CD8-positive, alpha-beta memory T cell (primary cell): ENCODE measurements around the gene NFIA. TPM values are rescaled to one million over a fixed set of nuclear protein-coding genes. Genes with fewer than 3 reads are reported as not detected.

Experiments
- CTCF ChIA-PET: fragments of 350-600 bp; sonication (Branson Sonifier 250); formaldehyde crosslinking; loops from one replicate; lab custom pipeline; 2021; ENCODE audit warnings: antibody characterized with exemption; lab: Charles Lee
- POLR2A ChIA-PET: fragments of 350-600 bp; sonication (Branson Sonifier 250); formaldehyde crosslinking; loops from one replicate; lab custom pipeline; 2021; ENCODE audit warnings: antibody characterized with exemption; lab: Charles Lee
- DNase-seq, 5 donors: peaks; one replicate each; pipeline versions ENCODE4 v3.0.0 to v3.0.0-alpha.2; 2020 to 2022; ENCODE audit warnings: mixed read lengths in 1 of 5
- H3K27ac ChIP-seq: one replicate; pipeline ENCODE4 v1.7.0; 2013; ENCODE audit warnings: low read depth, mild to moderate bottlenecking, low read length, moderate library complexity
- H3K27me3 ChIP-seq: 2 replicates; pipeline ENCODE4 v1.7.0; 2013; ENCODE audit warnings: low read length, mild to moderate bottlenecking; ENCODE audit not compliant: insufficient read depth, poor library complexity, severe bottlenecking
- H3K36me3 ChIP-seq: 2 replicates; pipeline ENCODE4 v1.7.0; 2013; ENCODE audit warnings: mild to moderate bottlenecking, low read length, moderate library complexity; ENCODE audit not compliant: insufficient read depth
- H3K4me1 ChIP-seq: 2 replicates; pipeline ENCODE4 v1.7.0; 2013; ENCODE audit warnings: mild to moderate bottlenecking, low read length, moderate library complexity; ENCODE audit not compliant: insufficient read depth
- H3K4me3 ChIP-seq: 2 replicates; pipeline ENCODE4 v1.7.0; 2013; ENCODE audit warnings: mild to moderate bottlenecking, low read length
- H3K9me3 ChIP-seq: 2 replicates; pipeline ENCODE4 v1.7.0; 2013; ENCODE audit warnings: mild to moderate bottlenecking, low read length
- H3K27ac Mint-ChIP-seq, 8 donors: one replicate each; pipeline ENCODE4 v1.8.0; 2020 to 2021; ENCODE audit warnings: mixed read lengths in 8 of 8, mild to moderate bottlenecking in 6 of 8, inconsistent platforms in 3 of 8, moderate library complexity in 3 of 8
- H3K27me3 Mint-ChIP-seq, 2 donors: one replicate each; pipeline ENCODE4 v1.8.0; 2020 to 2021; ENCODE audit warnings: mixed read lengths in 2 of 2, mild to moderate bottlenecking in 1 of 2, moderate library complexity in 1 of 2
- H3K36me3 Mint-ChIP-seq, 3 donors: one replicate each; pipeline ENCODE4 v1.8.0; 2020 to 2021; ENCODE audit warnings: mixed read lengths in 3 of 3, inconsistent platforms in 1 of 3, mild to moderate bottlenecking in 1 of 3
- H3K4me1 Mint-ChIP-seq, 3 donors: one replicate each; pipeline ENCODE4 v1.8.0; 2020 to 2021; ENCODE audit warnings: mixed read lengths in 3 of 3, inconsistent platforms in 1 of 3, mild to moderate bottlenecking in 1 of 3
- H3K4me3 Mint-ChIP-seq, 7 donors: one replicate each; pipeline ENCODE4 v1.8.0; 2020 to 2021; ENCODE audit warnings: mixed read lengths in 7 of 7, mild to moderate bottlenecking in 6 of 7, moderate library complexity in 4 of 7, inconsistent platforms in 2 of 7
- H3K9me3 Mint-ChIP-seq, 5 donors: one replicate each; pipeline ENCODE4 v1.8.0; 2020 to 2022; ENCODE audit warnings: mixed read lengths in 5 of 5, mild to moderate bottlenecking in 3 of 5, moderate library complexity in 2 of 5, inconsistent platforms in 1 of 5
- polyA plus RNA-seq: library from polyadenylated mRNA; unstranded; fragments of 300-500 nt; fragmentation: Illumina TruSeq; gene quantifications from one replicate; pipeline ENCODE4 v1.2.3, GENCODE V29; 2021
- total RNA-seq, 2 experiments: library from RNA; stranded (reverse); gene quantifications; one replicate each; pipeline ENCODE4 v1.2.3, GENCODE V29; 2021

NFIA gene
- total and polyA plus RNA-seq, 3 experiments from 2014 or later = 6.1 to 9.9 (median 7.0) TPM

DNA sequence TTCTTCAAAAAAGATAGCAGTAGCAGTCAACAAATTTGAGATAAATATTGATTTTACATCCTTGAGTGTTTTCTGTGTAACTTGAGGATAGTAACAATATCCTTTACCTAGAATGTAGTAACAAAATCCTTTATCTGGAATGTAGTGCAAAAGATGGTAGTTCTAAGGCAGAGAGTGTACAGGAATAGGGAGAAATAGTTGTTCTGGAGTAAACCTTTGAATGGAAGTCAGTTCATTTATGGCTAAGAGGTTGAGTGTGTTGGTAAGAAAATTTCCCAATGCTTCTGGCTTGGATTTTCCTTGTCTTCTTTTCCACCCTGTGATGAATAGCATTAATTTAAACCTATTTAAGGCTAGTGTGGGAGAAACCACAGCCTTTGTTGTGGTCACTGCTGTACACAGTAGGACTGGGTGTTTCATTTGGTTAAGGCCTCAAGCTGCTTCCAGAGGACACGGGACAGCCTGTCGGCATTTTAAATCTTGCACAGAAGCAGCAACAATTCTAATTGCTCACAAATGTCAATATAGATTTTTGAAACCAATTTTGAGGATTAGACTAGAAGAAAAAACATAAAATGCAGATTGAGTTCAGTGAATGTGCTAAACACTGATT lies 11.3 kb downstream of the NFIA start:
- no peaks in the 10 kb centered on the region for H3K27me3 Mint-ChIP-seq
- Histone ChIP-seq H3K27me3 (no peaks in the 10 kb centered on the region), H3K4me1 (no peaks in the 10 kb centered on the region), H3K4me3 (no peak overlapping the region), H3K27ac (no peak overlapping the region), H3K9me3 (no peaks in the 10 kb centered on the region), H3K36me3 (no peaks in the 10 kb centered on the region)
- no peak overlapping the region for H3K27ac Mint-ChIP-seq
- DNase-seq = no peak
- H3K4me3 Mint-ChIP-seq = no peak overlapping the region
- no peaks in the 10 kb centered on the region for H3K9me3 Mint-ChIP-seq
- POLR2A ChIA-PET = no interaction called here
- H3K36me3 Mint-ChIP-seq = peaks cover 0 to 7% (median 5%) of the 10 kb centered on the region in 3 donors
- peaks cover 6 to 44% (median 7%) of the 10 kb centered on the region in 3 donors for H3K4me1 Mint-ChIP-seq
- CTCF ChIA-PET = interaction anchor here (0.8 to 1.1 kb wide), 2 partner anchors 44 kb away, joined by 3 to 4 read pairs; no protein-coding TSS in a partner anchor

DNA sequence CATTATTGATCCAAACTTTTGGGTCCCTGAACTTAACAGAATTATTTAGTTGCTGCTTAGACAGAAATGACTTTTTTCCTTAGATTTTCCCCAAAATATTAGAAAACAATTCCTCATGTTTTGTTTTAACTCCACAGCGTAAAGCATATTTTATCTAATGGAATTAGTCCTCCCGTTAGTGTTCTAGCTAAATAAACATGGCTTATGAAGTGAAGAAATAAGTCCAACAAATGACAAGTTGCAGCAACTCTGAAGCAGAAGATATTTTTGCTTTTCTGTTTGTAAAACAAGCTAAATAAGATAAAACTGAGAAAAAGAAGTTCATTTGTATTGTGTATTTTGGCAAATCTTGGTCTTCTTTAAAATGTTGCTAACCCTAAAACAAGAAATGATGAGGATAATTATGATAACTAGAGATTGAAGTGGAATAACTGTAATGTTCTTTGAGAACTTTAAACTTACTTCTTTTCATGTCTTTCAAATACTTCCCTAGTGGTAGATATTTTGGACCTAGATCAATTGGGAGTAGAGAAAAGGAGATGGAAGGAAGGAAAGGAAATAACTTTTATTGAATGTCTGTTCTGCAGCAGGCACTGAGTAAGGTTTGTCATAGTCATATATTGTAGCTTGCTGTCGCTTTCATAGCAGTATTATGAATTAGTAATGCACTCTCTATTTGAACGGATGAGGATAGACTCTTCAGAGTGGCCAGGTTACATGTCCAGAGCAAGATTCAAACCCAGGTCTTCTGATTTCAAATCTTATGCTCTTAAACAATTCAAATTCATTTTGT lies 12.5 kb downstream of the NFIA start:
- Histone ChIP-seq H3K27ac (no peak overlapping the region), H3K9me3 (no peaks in the 10 kb centered on the region), H3K4me1 (no peaks in the 10 kb centered on the region), H3K36me3 (no peaks in the 10 kb centered on the region), H3K27me3 (no peaks in the 10 kb centered on the region), H3K4me3 (no peak overlapping the region)
- Mint-ChIP-seq H3K9me3 (no peaks in the 10 kb centered on the region), H3K36me3 (peaks cover 0 to 3% (median 3%) of the 10 kb centered on the region in 3 donors), H3K4me3 (no peak overlapping the region), H3K4me1 (peaks cover 6 to 42% (median 7%) of the 10 kb centered on the region in 3 donors), H3K27ac (no peak overlapping the region), H3K27me3 (no peaks in the 10 kb centered on the region)
- ChIA-PET POLR2A (no interaction called here), CTCF (interaction anchor here (0.7 kb wide), 1 partner anchor 9 kb away, joined by 3 read pairs; no protein-coding TSS in a partner anchor)
- no peak for DNase-seq

DNA sequence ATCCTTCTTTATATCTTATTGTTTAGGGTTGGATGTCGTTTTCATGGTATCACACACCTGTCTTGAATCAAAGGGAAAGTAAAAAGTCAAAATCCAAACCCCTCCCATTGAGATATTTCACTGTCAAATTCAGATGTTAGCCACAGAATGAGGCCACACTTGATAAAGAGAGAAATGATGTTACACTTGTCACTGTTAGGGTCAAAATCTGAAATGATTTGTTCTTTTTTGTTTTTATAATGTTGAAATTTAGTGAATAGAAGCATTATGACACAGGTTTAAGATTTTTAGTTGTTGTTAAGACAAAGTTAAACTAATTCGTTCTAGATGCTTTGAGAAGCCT lies 13.1 kb downstream of the NFIA start:
- no peaks in the 10 kb centered on the region for H3K9me3 Mint-ChIP-seq
- Histone ChIP-seq H3K4me3 (no peak overlapping the region), H3K36me3 (no peaks in the 10 kb centered on the region), H3K27ac (no peak overlapping the region), H3K9me3 (no peaks in the 10 kb centered on the region), H3K27me3 (no peaks in the 10 kb centered on the region), H3K4me1 (no peaks in the 10 kb centered on the region)
- ChIA-PET CTCF (no interaction called here), POLR2A (no interaction called here)
- DNase-seq = no peak
- H3K4me3 Mint-ChIP-seq = no peak overlapping the region
- no peaks in the 10 kb centered on the region for H3K27me3 Mint-ChIP-seq
- H3K27ac Mint-ChIP-seq = no peak overlapping the region
- H3K36me3 Mint-ChIP-seq = peaks cover 0 to 2% (median 2%) of the 10 kb centered on the region in 3 donors
- peaks cover 6 to 46% (median 7%) of the 10 kb centered on the region in 3 donors for H3K4me1 Mint-ChIP-seq

DNA sequence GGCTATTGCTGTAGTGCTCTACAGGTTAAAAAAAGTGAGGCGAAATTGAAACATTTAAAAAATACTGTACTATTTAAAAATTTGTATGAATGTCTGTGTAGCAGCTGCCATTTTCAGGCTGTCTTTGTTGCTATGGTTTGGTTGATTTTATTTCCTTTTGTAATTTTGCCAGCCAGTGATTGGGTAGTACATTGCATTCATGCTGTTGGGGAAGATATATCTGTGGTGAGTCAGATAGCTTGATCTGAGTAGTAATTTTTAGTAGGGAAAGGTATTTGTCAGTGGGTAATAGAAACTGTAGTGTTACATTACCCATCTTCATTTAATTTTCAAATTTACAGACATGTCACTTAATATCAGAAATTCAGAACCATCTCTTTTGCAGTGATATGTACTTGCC lies 15.0 kb downstream of the NFIA start:
- Histone ChIP-seq H3K27me3 (no peaks in the 10 kb centered on the region), H3K4me3 (no peak overlapping the region), H3K4me1 (no peaks in the 10 kb centered on the region), H3K9me3 (no peaks in the 10 kb centered on the region), H3K27ac (no peak overlapping the region), H3K36me3 (no peaks in the 10 kb centered on the region)
- H3K36me3 Mint-ChIP-seq = peaks cover 0 to 1% (median 0%) of the 10 kb centered on the region in 3 donors
- DNase-seq = no peak
- H3K27me3 Mint-ChIP-seq = no peaks in the 10 kb centered on the region
- no peak overlapping the region for H3K4me3 Mint-ChIP-seq
- ChIA-PET CTCF (interaction anchor here (2.5 kb wide), 1 partner anchor 47 kb away, joined by 6 read pairs; no protein-coding TSS in a partner anchor), POLR2A (interaction anchor here (0.6 to 1.1 kb wide), 2 partner anchors 16 to 20 kb away, joined by 3 to 4 read pairs; no protein-coding TSS in a partner anchor)
- H3K4me1 Mint-ChIP-seq = peaks cover 11 to 48% (median 14%) of the 10 kb centered on the region in 3 donors
- no peaks in the 10 kb centered on the region for H3K9me3 Mint-ChIP-seq
- H3K27ac Mint-ChIP-seq = no peak overlapping the region

DNA sequence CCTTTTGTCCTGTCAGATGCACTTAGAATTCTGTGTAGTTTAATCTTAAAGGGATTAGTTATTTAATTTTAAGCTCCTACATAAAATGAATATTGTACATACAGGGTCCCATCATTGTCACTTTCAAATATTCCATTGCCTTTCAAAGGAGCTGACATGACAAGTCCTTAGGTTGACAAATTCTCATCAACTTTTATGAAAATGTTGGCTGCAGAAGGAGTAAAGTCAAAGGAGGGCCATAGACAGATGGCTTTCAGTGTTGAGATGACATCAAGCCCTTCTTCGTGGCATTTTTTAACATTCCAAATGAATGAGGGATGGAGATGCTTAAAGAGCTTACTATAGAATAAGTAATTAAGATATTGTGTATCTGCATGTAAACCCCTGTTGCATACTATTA lies 15.4 kb downstream of the NFIA start:
- ChIA-PET CTCF (interaction anchor here (2.5 kb wide), 1 partner anchor 48 kb away, joined by 6 read pairs; no protein-coding TSS in a partner anchor), POLR2A (interaction anchor here (0.6 to 1.1 kb wide), 2 partner anchors 17 to 21 kb away, joined by 3 to 4 read pairs; no protein-coding TSS in a partner anchor)
- no peak for DNase-seq
- H3K27me3 ChIP-seq = no peaks in the 10 kb centered on the region
- Mint-ChIP-seq H3K36me3 (peaks cover 0 to 1% (median 0%) of the 10 kb centered on the region in 3 donors), H3K4me1 (peaks cover 11 to 46% (median 14%) of the 10 kb centered on the region in 3 donors), H3K4me3 (no peak overlapping the region), H3K9me3 (no peaks in the 10 kb centered on the region), H3K27me3 (no peaks in the 10 kb centered on the region), H3K27ac (no peak overlapping the region)
- no peak overlapping the region for H3K4me3 ChIP-seq
- H3K4me1 ChIP-seq = no peaks in the 10 kb centered on the region
- no peak overlapping the region for H3K27ac ChIP-seq
- H3K36me3 ChIP-seq = no peaks in the 10 kb centered on the region
- no peaks in the 10 kb centered on the region for H3K9me3 ChIP-seq

DNA sequence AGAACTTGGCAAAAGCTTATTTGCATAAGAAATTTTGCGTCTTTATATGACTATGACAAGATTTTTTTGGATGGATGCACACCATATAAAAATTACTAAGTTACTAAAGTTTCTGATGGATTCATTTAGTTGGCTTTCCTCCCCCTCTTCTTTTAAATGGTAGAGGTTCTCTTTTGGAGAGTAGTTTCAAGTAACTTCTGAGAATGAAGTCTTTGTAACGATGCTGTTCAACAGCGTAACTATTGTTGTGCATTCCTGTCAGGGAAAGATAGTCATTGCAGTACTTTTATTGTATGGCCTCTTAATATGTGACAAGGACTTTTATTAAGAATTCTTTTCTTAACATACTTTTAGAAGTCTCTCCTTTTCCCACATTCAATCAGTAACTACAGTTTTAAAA lies 16.0 kb downstream of the NFIA start:
- POLR2A ChIA-PET = no interaction called here

DNA sequence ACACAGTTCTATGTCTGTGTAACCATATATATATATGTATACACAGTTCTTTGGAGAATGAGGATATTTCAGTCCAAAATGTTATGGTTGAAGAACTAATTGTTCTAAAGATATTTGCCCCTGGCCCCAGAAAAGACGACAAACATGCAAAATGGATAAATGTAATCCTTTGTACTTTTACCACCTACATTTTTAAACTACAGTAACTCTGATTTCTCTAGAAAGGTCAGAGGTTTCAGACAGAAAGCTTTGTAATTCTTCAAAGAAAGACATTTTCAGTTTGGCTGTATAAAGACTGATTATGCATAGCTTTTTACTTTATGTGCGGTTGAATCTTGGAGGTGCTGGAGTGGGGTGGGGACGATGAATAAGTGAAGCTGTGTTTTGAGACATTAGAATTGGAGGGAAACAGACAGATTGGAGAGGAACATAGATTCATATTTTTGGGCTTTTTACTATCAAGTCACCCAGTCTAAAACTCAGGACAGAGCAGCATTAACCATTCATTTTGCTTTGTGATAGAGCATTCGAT lies 16.6 kb downstream of the NFIA start:
- POLR2A ChIA-PET = no interaction called here
- H3K27ac ChIP-seq = no peak overlapping the region
- DNase-seq = no peak
- H3K27me3 ChIP-seq = no peaks in the 10 kb centered on the region
- no peak overlapping the region for H3K4me3 Mint-ChIP-seq
- no peaks in the 10 kb centered on the region for H3K9me3 ChIP-seq
- H3K4me1 ChIP-seq = no peaks in the 10 kb centered on the region
- CTCF ChIA-PET = interaction anchor here (2.5 kb wide), 1 partner anchor 49 kb away, joined by 6 read pairs; no protein-coding TSS in a partner anchor
- H3K27ac Mint-ChIP-seq = no peak overlapping the region
- no peaks in the 10 kb centered on the region for H3K9me3 Mint-ChIP-seq
- H3K4me1 Mint-ChIP-seq = peaks cover 9 to 47% (median 14%) of the 10 kb centered on the region in 3 donors
- H3K36me3 Mint-ChIP-seq = peaks cover 0 to 1% (median 0%) of the 10 kb centered on the region in 3 donors
- H3K36me3 ChIP-seq = no peaks in the 10 kb centered on the region
- no peak overlapping the region for H3K4me3 ChIP-seq
- H3K27me3 Mint-ChIP-seq = no peaks in the 10 kb centered on the region

More for the DNA sequence above, 16.0 kb downstream of the NFIA start:
- H3K36me3 ChIP-seq = no peaks in the 10 kb centered on the region
- no peak overlapping the region for H3K4me3 Mint-ChIP-seq
- CTCF ChIA-PET = interaction anchor here (2.5 kb wide), 1 partner anchor 48 kb away, joined by 6 read pairs; no protein-coding TSS in a partner anchor
- H3K27ac ChIP-seq = no peak overlapping the region
- no peaks in the 10 kb centered on the region for H3K9me3 Mint-ChIP-seq
- H3K36me3 Mint-ChIP-seq = peaks cover 0 to 1% (median 0%) of the 10 kb centered on the region in 3 donors
- no peak overlapping the region for H3K4me3 ChIP-seq
- no peaks in the 10 kb centered on the region for H3K9me3 ChIP-seq
- H3K27me3 Mint-ChIP-seq = no peaks in the 10 kb centered on the region
- peaks cover 11 to 51% (median 14%) of the 10 kb centered on the region in 3 donors for H3K4me1 Mint-ChIP-seq
- DNase-seq = no peak
- no peaks in the 10 kb centered on the region for H3K4me1 ChIP-seq
- no peak overlapping the region for H3K27ac Mint-ChIP-seq
- H3K27me3 ChIP-seq = no peaks in the 10 kb centered on the region
